Vagina (tissue), 2 donors: ENCODE measurements around the gene MYH14.

ENCODE experiments used
- CTCF ChIP-seq, 3 experiments: fragments of 450-650 bp in 2 of 3; fragments of 200-600 bp in 1 of 3; sonication (generic) in 1 of 3; IDR thresholded peaks; one replicate each; pipeline ENCODE4 v1.5.1; 2017 to 2019; ENCODE audit warnings: antibody characterized with exemption in 3 of 3, mild to moderate bottlenecking in 2 of 3, moderate library complexity in 2 of 3
- POLR2AphosphoS5 ChIP-seq, 2 donors: sonication (generic); formaldehyde crosslinking; IDR thresholded peaks; one replicate each; pipeline ENCODE4 v1.9.0; 2017; ENCODE audit warnings: antibody characterized with exemption in 2 of 2, mild to moderate bottlenecking in 2 of 2, low read depth in 1 of 2; ENCODE audit not compliant: insufficient read depth in 1 of 2

DNA sequence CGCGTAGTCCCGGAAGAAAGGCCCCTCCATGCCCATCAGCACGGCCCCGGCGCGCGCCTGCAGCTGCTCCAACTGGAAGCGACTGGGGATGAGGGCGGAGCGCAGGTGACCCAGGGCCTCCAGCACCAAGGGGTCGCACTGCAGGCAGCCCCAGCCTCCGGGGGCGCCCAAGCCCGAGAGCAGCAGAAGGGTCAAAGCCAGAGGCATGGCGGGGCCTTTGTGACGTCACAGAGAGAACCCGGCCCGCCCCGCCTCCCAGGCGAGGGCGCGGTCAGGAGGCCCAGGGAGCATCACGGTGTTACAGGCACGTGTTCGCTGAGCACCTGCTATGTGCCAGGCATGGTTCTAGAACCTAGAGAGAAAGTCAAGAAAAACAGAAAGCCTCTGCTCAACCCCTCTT is 40.4 kb upstream of the MYH14 start, which contains the start of gene IZUMO2:
- TF ChIP-seq POLR2AphosphoS5 (IDR thresholded peaks at IDR 0.05; ENCODE audit: insufficient read depth in 1 of 2, low read depth in 1 of 2) (no peak), CTCF (IDR thresholded peaks at IDR 0.05) (no peak)
